HepG2 (cell line): ENCODE measurements around the gene FFAR1. TPM values are rescaled to one million over a fixed set of nuclear protein-coding genes. Genes with fewer than 3 reads are reported as not detected.
A peak's percentile ranks its signal among the peaks of the same experiment; 100 is the strongest.

Source experiments
- AKAP8 ChIP-seq: sonication (generic); formaldehyde crosslinking; IDR thresholded peaks from 2 replicates; pipeline ENCODE4 v1.5.1; 2020; ENCODE audit warnings: mild to moderate bottlenecking, missing genetic modification reagents
- CENPBD1 ChIP-seq: sonication (generic); formaldehyde crosslinking; IDR thresholded peaks from 2 replicates; pipeline ENCODE4 v1.8.0; 2022; ENCODE audit warnings: missing genetic modification reagents, low read depth, mild to moderate bottlenecking, borderline replicate concordance
- JDP2 ChIP-seq: sonication (generic); formaldehyde crosslinking; IDR thresholded peaks from 2 replicates; pipeline ENCODE4 v1.8.1; 2022; ENCODE audit warnings: missing genetic modification reagents, borderline replicate concordance
- KDM6A ChIP-seq: IDR thresholded peaks from 2 replicates; pipeline ENCODE4 v1.6.1; 2016; ENCODE audit warnings: low read depth
- KLF15 ChIP-seq: sonication (generic); formaldehyde crosslinking; IDR thresholded peaks from 2 replicates; pipeline ENCODE4 v1.8.1; 2023; ENCODE audit warnings: borderline replicate concordance, mild to moderate bottlenecking, inconsistent platforms, missing genetic modification reagents, mixed read lengths
- NFIB ChIP-seq: sonication (generic); formaldehyde crosslinking; IDR thresholded peaks from 2 replicates; pipeline ENCODE4 v1.9.0; 2021; ENCODE audit warnings: missing genetic modification reagents, mild to moderate bottlenecking, borderline replicate concordance
- NPAS2 ChIP-seq: sonication (generic); formaldehyde crosslinking; IDR thresholded peaks from 2 replicates; pipeline ENCODE4 v1.8.0; 2022; ENCODE audit warnings: mild to moderate bottlenecking, missing genetic modification reagents, borderline replicate concordance
- SPEN ChIP-seq: sonication (generic); formaldehyde crosslinking; IDR thresholded peaks from 2 replicates; pipeline ENCODE4 v1.5.1; 2020; ENCODE audit warnings: low read depth, mild to moderate bottlenecking, missing genetic modification reagents
- TAF1 ChIP-seq: sonication (generic); formaldehyde crosslinking; IDR thresholded peaks from 2 replicates; pipeline ENCODE4 v1.4.0; 2020; ENCODE audit warnings: missing genetic modification reagents
- ZBTB21 ChIP-seq: sonication (generic); formaldehyde crosslinking; IDR thresholded peaks from 2 replicates; pipeline ENCODE4 v1.4.0; 2020; ENCODE audit warnings: missing genetic modification reagents
- ZKSCAN5 ChIP-seq: sonication (generic); formaldehyde crosslinking; IDR thresholded peaks from 2 replicates; pipeline ENCODE4 v1.5.1; 2020; ENCODE audit warnings: mild to moderate bottlenecking, missing genetic modification reagents
- ZMYM2 ChIP-seq: sonication (generic); formaldehyde crosslinking; IDR thresholded peaks from 2 replicates; pipeline ENCODE4 v1.8.0; 2022; ENCODE audit warnings: mild to moderate bottlenecking, missing genetic modification reagents
- ZNF383 ChIP-seq: sonication (generic); formaldehyde crosslinking; IDR thresholded peaks from 2 replicates; pipeline ENCODE4 v1.4.0; 2020; ENCODE audit warnings: missing genetic modification reagents, mild to moderate bottlenecking, borderline replicate concordance
- ZNF549 ChIP-seq: sonication (generic); formaldehyde crosslinking; IDR thresholded peaks from 2 replicates; pipeline ENCODE4 v1.5.0; 2020; ENCODE audit warnings: missing genetic modification reagents
- ZNF577 ChIP-seq: sonication (generic); formaldehyde crosslinking; IDR thresholded peaks from 2 replicates; pipeline ENCODE4 v1.4.0; 2020; ENCODE audit warnings: mild to moderate bottlenecking, low read depth, missing genetic modification reagents, borderline replicate concordance
- ZNF773 ChIP-seq: sonication (generic); formaldehyde crosslinking; IDR thresholded peaks from 2 replicates; pipeline ENCODE4 v1.4.0; 2020; ENCODE audit warnings: missing genetic modification reagents, borderline replicate concordance
- ZSCAN9 ChIP-seq: IDR thresholded peaks from 2 replicates; pipeline ENCODE4 v1.6.1; 2016; ENCODE audit warnings: borderline replicate concordance
- ZUFSP ChIP-seq: sonication (generic); formaldehyde crosslinking; IDR thresholded peaks from 2 replicates; pipeline ENCODE4 v1.9.0; 2021; ENCODE audit warnings: missing genetic modification reagents, mild to moderate bottlenecking, borderline replicate concordance
- polyA plus RNA-seq, 8 experiments: library from polyadenylated mRNA; depleted of rRNA in 3 of 8; stranded (reverse) in 7 of 8; unstranded in 1 of 8; fragments of >200 nt; fragmentation: Illumina TruSeq in 4 of 8; extraction: Trizol in 4 of 8; gene quantifications; 2 replicates each; pipeline versions ENCODE4 v1.2.1 to v1.2.3, GENCODE V29; 2011 to 2016; ENCODE audit warnings: low read depth in 4 of 8, missing spikeins in 1 of 8, mixed read lengths in 1 of 8; ENCODE audit not compliant: insufficient read depth in 1 of 8
- total RNA-seq, 5 experiments: library from RNA; depleted of rRNA; stranded (reverse); fragments of >200 nt; fragmentation: Illumina TruSeq; extraction: Trizol; gene quantifications; 2 replicates each; pipeline ENCODE4 v1.2.3, GENCODE V29; 2016; ENCODE audit warnings: low read depth in 1 of 5
- TF ChIP-seq, protein P1 (sequence below): sonication (generic); formaldehyde crosslinking; IDR thresholded peaks from 2 replicates; pipeline ENCODE4 v1.8.0; 2022; ENCODE audit warnings: mild to moderate bottlenecking, missing genetic modification reagents, borderline replicate concordance
- TF ChIP-seq, protein P2 (sequence below): sonication (generic); formaldehyde crosslinking; IDR thresholded peaks from 2 replicates; pipeline ENCODE4 v1.5.1; 2020; ENCODE audit warnings: missing genetic modification reagents, mild to moderate bottlenecking, borderline replicate concordance
- TF ChIP-seq, protein P3 (sequence below): sonication (generic); formaldehyde crosslinking; IDR thresholded peaks from 2 replicates; pipeline ENCODE4 v1.9.0; 2022; ENCODE audit warnings: missing genetic modification reagents, mild to moderate bottlenecking, borderline replicate concordance

FFAR1 gene
- total and polyA plus RNA-seq, 2 of the 13 experiments (the other 11 are each of a cell fraction or from before 2014, with no cell fraction given) = not detected

- TF ChIP-seq NFIB (CRISPR knock-in tag) (no peak), ZSCAN9 (CRISPR knock-in tag) (no peak), KDM6A (CRISPR knock-in tag) (no peak), TAF1 (CRISPR knock-in tag) (no peak), ZKSCAN5 (CRISPR knock-in tag) (no peak), ZNF383 (CRISPR knock-in tag) (no peak), SPEN (peak; percentile 43; the same call in 1 of the 2 replicates), ZNF549 (CRISPR knock-in tag) (no peak), JDP2 (CRISPR knock-in tag) (no peak), CENPBD1 (CRISPR knock-in tag) (no peak), ZNF577 (CRISPR knock-in tag) (no peak), ZUFSP (CRISPR knock-in tag) (no peak), AKAP8 (no peak), ZBTB21 (no peak), KLF15 (CRISPR knock-in tag) (no peak), ZNF773 (no peak), ZMYM2 (CRISPR knock-in tag) (no peak), NPAS2 (CRISPR knock-in tag) (no peak)
- TF ChIP-seq, protein P1, sequence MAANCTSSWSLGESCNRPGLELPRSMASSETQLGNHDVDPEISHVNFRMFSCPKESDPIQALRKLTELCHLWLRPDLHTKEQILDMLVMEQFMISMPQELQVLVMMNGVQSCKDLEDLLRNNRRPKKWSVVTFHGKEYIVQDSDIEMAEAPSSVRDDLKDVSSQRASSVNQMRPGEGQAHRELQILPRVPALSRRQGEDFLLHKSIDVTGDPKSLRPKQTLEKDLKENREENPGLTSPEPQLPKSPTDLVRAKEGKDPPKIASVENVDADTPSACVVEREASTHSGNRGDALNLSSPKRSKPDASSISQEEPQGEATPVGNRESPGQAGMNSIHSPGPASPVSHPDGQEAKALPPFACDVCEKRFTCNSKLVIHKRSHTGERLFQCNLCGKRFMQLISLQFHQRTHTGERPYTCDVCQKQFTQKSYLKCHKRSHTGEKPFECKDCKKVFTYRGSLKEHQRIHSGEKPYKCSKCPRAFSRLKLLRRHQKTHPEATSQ (CRISPR knock-in tag) = no peak
- TF ChIP-seq, protein P2, sequence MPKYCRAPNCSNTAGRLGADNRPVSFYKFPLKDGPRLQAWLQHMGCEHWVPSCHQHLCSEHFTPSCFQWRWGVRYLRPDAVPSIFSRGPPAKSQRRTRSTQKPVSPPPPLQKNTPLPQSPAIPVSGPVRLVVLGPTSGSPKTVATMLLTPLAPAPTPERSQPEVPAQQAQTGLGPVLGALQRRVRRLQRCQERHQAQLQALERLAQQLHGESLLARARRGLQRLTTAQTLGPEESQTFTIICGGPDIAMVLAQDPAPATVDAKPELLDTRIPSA (CRISPR knock-in tag) = no peak
- TF ChIP-seq, protein P3, sequence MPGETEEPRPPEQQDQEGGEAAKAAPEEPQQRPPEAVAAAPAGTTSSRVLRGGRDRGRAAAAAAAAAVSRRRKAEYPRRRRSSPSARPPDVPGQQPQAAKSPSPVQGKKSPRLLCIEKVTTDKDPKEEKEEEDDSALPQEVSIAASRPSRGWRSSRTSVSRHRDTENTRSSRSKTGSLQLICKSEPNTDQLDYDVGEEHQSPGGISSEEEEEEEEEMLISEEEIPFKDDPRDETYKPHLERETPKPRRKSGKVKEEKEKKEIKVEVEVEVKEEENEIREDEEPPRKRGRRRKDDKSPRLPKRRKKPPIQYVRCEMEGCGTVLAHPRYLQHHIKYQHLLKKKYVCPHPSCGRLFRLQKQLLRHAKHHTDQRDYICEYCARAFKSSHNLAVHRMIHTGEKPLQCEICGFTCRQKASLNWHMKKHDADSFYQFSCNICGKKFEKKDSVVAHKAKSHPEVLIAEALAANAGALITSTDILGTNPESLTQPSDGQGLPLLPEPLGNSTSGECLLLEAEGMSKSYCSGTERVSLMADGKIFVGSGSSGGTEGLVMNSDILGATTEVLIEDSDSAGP (CRISPR knock-in tag) = no peak
Measured at GRCh38 chr19:35352448-35353304, 5.0 kb downstream of the FFAR1 start (continued).
